ENCODE data around the gene LIN7A.

Gene LIN7A

DNA sequence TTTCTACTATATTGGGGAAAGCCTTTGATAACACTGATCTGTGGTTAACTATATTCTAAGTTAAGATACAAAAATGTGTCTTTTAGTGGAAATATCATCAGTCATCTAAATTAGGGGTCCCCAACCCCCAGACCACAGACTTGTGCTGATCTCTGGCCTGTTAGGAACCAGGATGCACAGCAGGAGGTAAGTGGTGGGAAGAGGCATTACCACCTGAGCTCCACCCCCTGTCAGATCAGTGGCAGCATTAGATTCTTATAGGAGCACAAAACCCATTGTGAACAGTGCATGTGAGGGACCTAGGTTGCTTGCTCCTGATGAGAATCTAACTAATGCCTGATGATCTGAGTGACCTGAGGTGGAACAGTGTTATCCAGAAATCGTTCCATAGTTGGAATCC lies 28.3 kb upstream of the LIN7A start:
- no peak overlapping the region for H3K27ac ChIP-seq
- TF ChIP-seq, protein P1, sequence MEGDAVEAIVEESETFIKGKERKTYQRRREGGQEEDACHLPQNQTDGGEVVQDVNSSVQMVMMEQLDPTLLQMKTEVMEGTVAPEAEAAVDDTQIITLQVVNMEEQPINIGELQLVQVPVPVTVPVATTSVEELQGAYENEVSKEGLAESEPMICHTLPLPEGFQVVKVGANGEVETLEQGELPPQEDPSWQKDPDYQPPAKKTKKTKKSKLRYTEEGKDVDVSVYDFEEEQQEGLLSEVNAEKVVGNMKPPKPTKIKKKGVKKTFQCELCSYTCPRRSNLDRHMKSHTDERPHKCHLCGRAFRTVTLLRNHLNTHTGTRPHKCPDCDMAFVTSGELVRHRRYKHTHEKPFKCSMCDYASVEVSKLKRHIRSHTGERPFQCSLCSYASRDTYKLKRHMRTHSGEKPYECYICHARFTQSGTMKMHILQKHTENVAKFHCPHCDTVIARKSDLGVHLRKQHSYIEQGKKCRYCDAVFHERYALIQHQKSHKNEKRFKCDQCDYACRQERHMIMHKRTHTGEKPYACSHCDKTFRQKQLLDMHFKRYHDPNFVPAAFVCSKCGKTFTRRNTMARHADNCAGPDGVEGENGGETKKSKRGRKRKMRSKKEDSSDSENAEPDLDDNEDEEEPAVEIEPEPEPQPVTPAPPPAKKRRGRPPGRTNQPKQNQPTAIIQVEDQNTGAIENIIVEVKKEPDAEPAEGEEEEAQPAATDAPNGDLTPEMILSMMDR (conservative IDR thresholded peaks at IDR 0.05), result no peak

GRCh38 chr12:80958162-80958561 lies 20.4 kb upstream of the LIN7A start:
- TF ChIP-seq, protein P1 (conservative IDR thresholded peaks at IDR 0.05), result no peak
- H3K27ac ChIP-seq, result no peak overlapping the region

DNA sequence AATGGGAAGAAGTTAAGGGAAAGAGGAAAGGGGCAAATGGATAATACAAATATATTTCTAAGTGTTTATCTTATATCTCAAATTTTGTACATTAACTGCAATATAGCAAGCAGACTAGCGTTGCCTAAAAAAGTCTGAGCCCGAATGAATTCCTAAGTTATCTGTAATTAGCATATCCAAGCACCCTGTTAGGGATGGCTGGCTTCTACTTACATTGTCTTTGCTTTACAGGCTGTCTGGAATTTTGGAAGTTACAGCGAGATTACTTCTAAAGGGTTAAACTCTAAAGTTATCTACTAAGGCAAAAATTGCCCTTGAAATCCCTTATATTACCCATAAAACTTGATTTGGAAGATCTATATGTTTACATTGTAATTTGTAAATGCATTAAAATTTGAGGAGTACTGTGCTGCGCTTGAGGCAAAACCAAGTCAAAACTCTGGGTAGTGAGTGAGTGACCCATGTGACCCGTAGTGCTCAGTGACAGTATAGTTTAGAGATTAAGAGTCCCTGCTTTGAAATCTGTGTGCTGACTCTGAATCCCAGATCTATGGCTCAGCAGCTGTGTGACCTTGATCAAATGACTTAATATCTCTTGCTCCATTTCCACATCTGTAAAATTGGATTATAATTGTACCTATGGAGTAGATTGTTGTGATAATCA lies 17.3 kb upstream of the LIN7A start:
- TF ChIP-seq, protein P1 (conservative IDR thresholded peaks at IDR 0.05), result no peak
- no peak overlapping the region for H3K27ac ChIP-seq

GRCh38 chr12:80952443-80952842 lies 14.7 kb upstream of the LIN7A start:
- no peak overlapping the region for H3K27ac ChIP-seq
- TF ChIP-seq, protein P1 (conservative IDR thresholded peaks at IDR 0.05), result no peak

GRCh38 chr12:80946591-80946990 lies 8.9 kb upstream of the LIN7A start:
- TF ChIP-seq, protein P1 (conservative IDR thresholded peaks at IDR 0.05), result peak; percentile 77
- H3K27ac ChIP-seq, result no peak overlapping the region

GRCh38 chr12:80943338-80943737 lies 5.6 kb upstream of the LIN7A start:
- no peak overlapping the region for H3K27ac ChIP-seq
- TF ChIP-seq, protein P1 (conservative IDR thresholded peaks at IDR 0.05), result no peak

DNA sequence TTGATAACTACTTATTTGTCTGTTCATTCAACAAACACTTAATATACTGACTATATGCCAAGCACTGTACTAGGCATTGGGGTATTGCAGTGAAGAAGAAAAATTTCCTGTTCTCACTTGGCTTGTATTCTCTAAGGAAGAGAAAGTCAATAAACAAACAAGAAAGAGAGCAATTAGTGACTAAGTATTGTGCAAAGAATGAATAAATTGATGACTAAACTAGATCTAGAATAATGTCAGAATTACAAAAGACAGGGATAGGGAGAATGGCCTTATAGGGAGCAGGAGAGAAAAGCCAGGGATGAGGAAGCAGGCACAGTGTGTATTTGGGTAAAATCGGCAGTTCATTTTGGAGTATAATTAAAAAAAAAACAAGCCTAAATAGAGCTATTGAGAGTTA lies 4.2 kb upstream of the LIN7A start:
- TF ChIP-seq, protein P1 (conservative IDR thresholded peaks at IDR 0.05), result no peak

More for the DNA sequence above, 4.2 kb upstream of the LIN7A start:
- H3K27ac ChIP-seq, result no peak overlapping the region
